ENCODE data around the gene THAP8. TPM values are rescaled to one million over a fixed set of nuclear protein-coding genes. Genes with fewer than 3 reads are reported as not detected.

THAP8 gene
- total RNA-seq, 2 experiments from 2014 or later, result 6.1 to 7.0 TPM

DNA sequence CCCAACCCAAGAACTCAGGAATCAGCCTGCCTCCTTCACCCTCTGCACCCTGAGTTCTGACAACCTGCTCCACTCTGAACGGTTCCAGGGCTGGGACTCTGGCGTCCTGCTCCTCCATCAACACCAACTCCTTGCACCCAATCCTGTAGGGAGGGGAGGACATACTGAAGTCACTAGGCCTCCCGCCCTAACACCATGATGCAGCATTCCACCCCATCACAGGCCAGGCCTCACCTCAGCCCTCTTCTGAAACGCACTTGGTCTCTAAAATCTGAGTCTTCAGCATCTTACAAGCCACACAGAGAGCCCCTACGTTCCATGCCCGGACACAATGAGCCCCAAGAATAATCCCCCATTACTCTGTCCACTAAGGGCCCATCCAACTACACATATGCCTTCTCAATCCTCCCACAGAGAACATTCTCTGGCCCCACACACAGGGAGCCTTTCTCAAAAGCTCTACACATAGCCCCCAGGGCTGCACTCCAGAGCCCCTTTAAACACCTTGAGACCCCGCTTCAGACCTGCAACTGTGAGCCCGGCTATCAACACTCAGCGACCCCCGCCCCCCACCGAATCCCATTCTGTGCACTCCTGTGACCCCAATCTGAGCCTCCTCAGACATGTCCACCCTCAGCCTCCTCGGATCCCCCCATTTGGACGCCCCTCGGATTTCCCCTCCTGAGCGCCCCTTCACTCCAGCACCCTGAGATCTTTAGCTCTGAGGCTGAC is 40.6 kb downstream of the THAP8 start:
- no peak for DNase-seq
- H3K27ac Mint-ChIP-seq, result peak overlapping the region; percentile 94
- ChIA-PET CTCF (interaction anchor here (0.6 to 1.0 kb wide), 4 partner anchors 8 to 276 kb away, joined by 3 to 4 read pairs (median 4); no protein-coding TSS in a partner anchor), POLR2A (interaction anchor here (0.6 to 1.0 kb wide), 2 partner anchors 41 to 299 kb away, joined by 3 read pairs; partner anchors contain the start of gene THAP8)
- H3K27me3 Mint-ChIP-seq, result no peaks in the 10 kb centered on the region
- H3K4me1 Mint-ChIP-seq, result peaks cover 52% of the 10 kb centered on the region
- peaks cover 3% of the 10 kb centered on the region for H3K36me3 Mint-ChIP-seq (ENCODE audit: low read depth)
- peak overlapping the region; percentile 95 for H3K4me3 Mint-ChIP-seq
- H3K9me3 Mint-ChIP-seq, result no peaks in the 10 kb centered on the region

DNA sequence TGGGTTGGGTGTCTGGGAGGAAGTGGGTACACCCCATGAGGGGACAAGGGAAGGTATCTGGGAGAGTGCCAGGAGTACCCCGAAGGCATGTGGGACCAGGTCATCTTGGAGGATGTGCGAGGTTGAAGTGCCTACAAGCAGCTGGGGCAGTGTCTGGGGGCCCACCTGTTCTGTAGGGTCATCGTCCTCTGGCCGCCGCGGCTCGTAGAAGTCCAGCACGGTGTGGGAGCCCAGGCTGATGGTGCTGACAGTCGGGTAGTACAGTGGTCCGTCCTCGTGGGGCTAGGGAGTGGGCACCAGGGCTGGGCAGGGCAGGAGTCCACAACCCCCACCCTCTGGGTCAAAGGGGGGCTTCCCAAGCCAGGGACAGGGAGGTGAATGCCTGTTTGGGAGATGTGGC is 43.7 kb downstream of the THAP8 start:
- POLR2A ChIA-PET, result no interaction called here
- Mint-ChIP-seq H3K4me1 (peaks cover 46% of the 10 kb centered on the region), H3K27me3 (no peaks in the 10 kb centered on the region), H3K27ac (no peak overlapping the region), H3K9me3 (no peaks in the 10 kb centered on the region), H3K36me3 (ENCODE audit: low read depth) (peaks cover 3% of the 10 kb centered on the region), H3K4me3 (no peak overlapping the region)
- no peak for DNase-seq
- CTCF ChIA-PET, result interaction anchor here (0.7 kb wide), 1 partner anchor 19 kb away, joined by 3 read pairs; no protein-coding TSS in a partner anchor

DNA sequence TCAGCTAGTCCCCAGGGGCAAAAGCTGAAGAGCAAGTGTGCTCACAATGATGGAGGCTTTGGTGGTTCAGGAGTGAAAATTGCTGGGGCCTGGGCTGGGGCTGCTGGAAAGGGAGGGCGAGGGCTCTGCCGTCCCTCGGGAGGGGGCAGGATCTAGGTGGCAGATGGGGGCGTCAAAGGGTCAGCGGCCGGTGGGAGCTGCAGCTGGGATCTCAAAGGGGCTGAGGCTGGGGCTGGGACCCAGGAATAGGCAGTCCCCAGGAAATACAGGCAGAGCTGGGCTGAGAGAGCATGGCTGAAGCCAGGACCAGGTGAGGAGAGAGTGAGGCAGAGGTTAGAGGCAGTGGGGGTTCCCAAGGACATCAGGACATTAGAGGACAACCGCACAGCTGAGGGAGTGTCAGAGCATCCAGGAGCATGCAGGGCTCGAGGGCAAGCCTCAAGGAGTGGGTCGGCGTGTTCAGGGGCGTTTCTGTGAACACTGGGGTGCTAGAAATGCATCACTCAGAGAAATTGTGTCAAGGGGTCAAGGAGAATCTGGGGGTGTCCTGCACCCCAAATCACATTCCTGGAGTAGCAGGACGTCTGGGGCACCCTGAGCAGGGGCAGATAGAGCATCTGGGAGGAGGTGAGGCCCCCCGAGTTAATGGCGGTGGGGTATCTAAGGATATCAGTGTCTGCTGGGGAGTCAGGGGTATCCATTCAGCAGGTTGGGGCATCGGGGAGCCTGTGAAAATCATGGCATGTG is 44.3 kb downstream of the THAP8 start:
- no peaks in the 10 kb centered on the region for H3K9me3 Mint-ChIP-seq
- peak overlapping the region; percentile 50 for H3K4me3 Mint-ChIP-seq
- H3K27me3 Mint-ChIP-seq, result no peaks in the 10 kb centered on the region
- peaks cover 40% of the 10 kb centered on the region for H3K4me1 Mint-ChIP-seq
- H3K27ac Mint-ChIP-seq, result peak overlapping the region; percentile 37
- DNase-seq, result no peak
- ChIA-PET POLR2A (no interaction called here), CTCF (interaction anchor here (0.6 to 0.7 kb wide), 2 partner anchors 19 to 268 kb away, joined by 3 read pairs; no protein-coding TSS in a partner anchor)
- peaks cover 3% of the 10 kb centered on the region for H3K36me3 Mint-ChIP-seq (ENCODE audit: low read depth)

DNA sequence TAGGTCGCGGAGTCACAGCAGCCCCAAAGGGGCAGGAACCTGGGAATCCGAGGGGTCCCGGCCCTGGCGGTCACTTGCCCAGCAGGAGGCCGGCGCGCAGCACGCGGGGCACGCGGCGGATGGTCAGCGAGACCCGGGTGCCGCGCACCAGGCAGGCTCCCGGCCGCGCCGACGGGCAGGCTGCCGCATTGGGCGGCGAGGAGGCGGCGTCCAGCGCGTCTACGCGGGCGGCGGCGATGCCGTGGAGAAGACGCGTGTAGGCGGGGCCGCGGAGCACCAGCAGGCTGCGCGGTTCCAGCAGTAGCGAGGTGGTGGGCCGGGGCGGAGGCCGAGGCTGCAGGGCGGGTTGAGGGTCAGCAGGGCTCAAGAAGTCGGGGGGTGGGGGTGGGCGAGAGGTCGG is 44.9 kb downstream of the THAP8 start:
- H3K36me3 Mint-ChIP-seq (ENCODE audit: low read depth), result peaks cover 3% of the 10 kb centered on the region
- H3K27me3 Mint-ChIP-seq, result no peaks in the 10 kb centered on the region
- DNase-seq, result peak; percentile 44
- H3K4me1 Mint-ChIP-seq, result peaks cover 34% of the 10 kb centered on the region
- no peaks in the 10 kb centered on the region for H3K9me3 Mint-ChIP-seq
- ChIA-PET POLR2A (no interaction called here), CTCF (interaction anchor here (0.6 to 1.1 kb wide), 2 partner anchors 13 to 267 kb away, joined by 3 to 7 read pairs; no protein-coding TSS in a partner anchor)
- peak overlapping the region; percentile 50 for H3K4me3 Mint-ChIP-seq
- H3K27ac Mint-ChIP-seq, result peak overlapping the region; percentile 37

DNA sequence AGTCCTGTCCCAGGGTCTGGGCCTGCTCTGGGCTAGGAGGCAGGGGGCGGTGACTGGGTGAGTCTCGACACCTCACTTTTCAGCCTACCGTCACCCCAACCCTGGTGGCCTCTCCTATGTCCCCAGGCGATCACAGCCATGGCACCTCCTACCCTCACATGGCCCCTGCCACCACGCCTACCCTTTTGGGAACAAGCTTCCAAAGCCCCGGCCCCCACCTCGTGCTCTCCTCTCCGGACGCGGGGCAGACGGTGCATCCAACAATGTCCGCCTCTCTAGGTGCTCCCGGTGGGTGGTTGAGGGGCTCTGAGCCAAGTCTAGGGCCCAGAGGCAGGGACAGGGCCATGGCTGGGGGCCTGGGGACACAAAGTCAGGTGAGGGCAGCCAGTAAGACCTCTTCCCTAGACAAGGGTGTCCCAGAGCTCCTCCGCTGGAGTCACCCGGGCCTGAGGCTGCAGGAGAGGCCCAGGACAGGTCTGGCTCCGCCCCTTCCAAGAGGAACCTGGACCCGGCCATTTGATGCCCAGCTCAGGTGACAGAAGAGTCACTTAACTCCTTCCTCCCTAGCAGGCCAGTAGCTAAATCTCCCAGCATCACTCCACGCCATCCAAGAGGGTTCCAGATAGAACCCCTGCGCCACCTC is 45.6 kb downstream of the THAP8 start, which contains the start of gene SYNE4:
Gene SYNE4 (minus strand): TSS at position 478 of the 643 bp plus-strand sequence. CDS start 132 bp downstream, at position 346.
- H3K4me3 Mint-ChIP-seq, result peak within 1 kb of the TSS; percentile 50
- H3K4me1 Mint-ChIP-seq, result peaks cover 27% of the 10 kb centered on the region
- H3K27ac Mint-ChIP-seq, result peak within 1 kb of the TSS; percentile 79
- peaks cover 2% of the 10 kb centered on the region for H3K36me3 Mint-ChIP-seq (ENCODE audit: low read depth)
- H3K27me3 Mint-ChIP-seq, result no peaks in the 10 kb centered on the region
- DNase-seq, result no peak
- no peaks in the 10 kb centered on the region for H3K9me3 Mint-ChIP-seq
- CTCF ChIA-PET, result interaction anchor here (0.5 to 1.1 kb wide), 5 partner anchors 9 to 773 kb away, joined by 3 to 7 read pairs (median 4); no protein-coding TSS in a partner anchor
- POLR2A ChIA-PET, result no interaction called here

DNA sequence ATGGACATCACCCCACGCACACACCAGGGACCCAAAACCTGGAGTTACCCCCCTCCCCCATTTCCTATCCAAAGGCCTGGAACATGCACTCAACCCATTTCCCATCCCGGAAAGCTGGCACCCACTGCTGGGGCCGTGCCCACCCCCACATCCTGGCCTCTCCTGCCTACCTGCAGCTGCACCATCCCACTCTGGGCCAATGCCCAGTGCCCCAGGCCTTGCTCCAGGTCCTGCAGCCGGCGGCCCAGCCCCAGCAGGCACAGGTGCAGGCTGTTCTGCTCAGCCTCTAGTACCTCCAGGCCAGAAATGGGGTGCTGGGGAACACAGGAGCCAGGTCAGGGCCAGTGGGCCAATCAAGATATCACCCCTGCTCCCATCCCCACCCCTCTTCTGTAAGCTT is 47.1 kb downstream of the THAP8 start:
- Mint-ChIP-seq H3K4me1 (peaks cover 19% of the 10 kb centered on the region), H3K9me3 (no peaks in the 10 kb centered on the region), H3K36me3 (ENCODE audit: low read depth) (peaks cover 2% of the 10 kb centered on the region), H3K4me3 (no peak overlapping the region), H3K27me3 (no peaks in the 10 kb centered on the region), H3K27ac (no peak overlapping the region)
- POLR2A ChIA-PET, result no interaction called here
- DNase-seq, result no peak
- CTCF ChIA-PET, result interaction anchor here (1.1 kb wide), 1 partner anchor 14 kb away, joined by 3 read pairs; no protein-coding TSS in a partner anchor

DNA sequence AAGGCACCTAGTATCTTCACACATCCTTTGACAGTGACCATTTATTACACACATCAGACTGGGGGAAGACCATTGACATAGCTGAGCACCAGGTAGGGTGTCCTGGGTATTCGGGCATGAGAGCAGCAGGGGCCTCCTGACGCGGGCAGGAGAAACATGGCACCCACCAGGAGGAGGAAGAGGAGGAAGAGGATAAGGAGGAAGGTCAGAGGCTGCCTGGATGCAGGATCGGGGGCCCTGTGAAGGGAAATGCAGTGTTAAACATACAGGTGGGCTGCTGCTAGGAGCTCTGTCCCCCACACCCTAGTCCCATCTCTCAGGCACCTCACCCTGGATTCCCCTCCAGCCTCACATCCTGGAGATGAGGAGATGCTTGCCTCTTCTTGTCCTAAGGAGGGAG is 50.8 kb downstream of the THAP8 start:
- H3K27ac Mint-ChIP-seq, result no peak overlapping the region
- CTCF ChIA-PET, result interaction anchor here (1.2 kb wide), 1 partner anchor 10 kb away, joined by 3 read pairs; no protein-coding TSS in a partner anchor
- peaks cover 4% of the 10 kb centered on the region for H3K36me3 Mint-ChIP-seq (ENCODE audit: low read depth)
- peaks cover 3% of the 10 kb centered on the region for H3K4me1 Mint-ChIP-seq
- no peaks in the 10 kb centered on the region for H3K27me3 Mint-ChIP-seq
- POLR2A ChIA-PET, result no interaction called here
- no peak for DNase-seq
- no peak overlapping the region for H3K4me3 Mint-ChIP-seq
- H3K9me3 Mint-ChIP-seq, result no peaks in the 10 kb centered on the region

DNA sequence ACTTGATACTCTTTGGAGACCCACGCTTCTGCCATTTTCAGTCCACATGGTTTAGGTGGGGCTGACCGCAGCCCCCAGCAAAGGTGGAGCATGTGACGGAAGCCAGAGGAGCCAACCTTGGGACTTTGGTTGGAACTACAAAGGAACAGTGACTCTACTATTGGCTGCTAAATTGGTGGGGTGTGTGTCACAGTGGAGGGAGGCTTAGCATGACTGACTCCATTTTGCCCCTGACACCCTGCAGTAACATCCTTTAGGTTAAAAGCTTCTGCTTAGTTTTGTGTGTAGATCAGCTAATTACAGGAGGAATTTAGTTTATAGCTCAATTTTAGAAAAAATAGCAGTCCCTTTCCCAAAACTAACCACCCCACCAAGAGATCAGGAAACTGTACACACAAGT is 52.5 kb downstream of the THAP8 start:
- ChIA-PET CTCF (interaction anchor here (0.6 kb wide), 2 partner anchors 31 to 39 kb away, joined by 3 to 4 read pairs; partner anchors contain the start of gene CLIP3), POLR2A (no interaction called here)
- Mint-ChIP-seq H3K4me3 (no peak overlapping the region), H3K27ac (no peak overlapping the region), H3K36me3 (ENCODE audit: low read depth) (peaks cover 12% of the 10 kb centered on the region), H3K27me3 (no peaks in the 10 kb centered on the region), H3K9me3 (no peaks in the 10 kb centered on the region), H3K4me1 (peaks cover 13% of the 10 kb centered on the region)
- no peak for DNase-seq

DNA sequence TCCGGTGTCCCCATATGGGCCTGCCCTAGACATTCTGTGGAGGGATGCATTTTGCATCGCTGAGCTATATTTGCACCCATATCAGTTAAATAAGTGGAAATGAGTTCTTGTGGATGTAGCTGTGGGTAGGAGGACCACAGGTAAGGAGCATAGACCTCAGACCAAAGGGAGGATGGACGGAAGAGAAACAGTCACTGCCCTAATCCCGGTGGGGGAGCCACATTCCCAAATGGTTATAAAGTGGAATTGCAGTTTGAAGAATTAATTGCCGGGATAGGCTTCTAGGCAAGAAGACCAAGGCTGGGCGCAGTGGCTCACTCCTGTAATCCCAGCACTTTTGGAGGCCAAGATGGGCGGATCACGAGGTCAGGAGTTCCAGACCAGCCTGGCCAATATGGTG is 57.3 kb downstream of the THAP8 start:
- no peak for DNase-seq
- CTCF ChIA-PET, result interaction anchor here (1.7 to 2.1 kb wide), 2 partner anchors 9 to 12 kb away, joined by 4 to 7 read pairs; partner anchors contain the start of gene SYNE4
- POLR2A ChIA-PET, result no interaction called here
- Mint-ChIP-seq H3K9me3 (no peaks in the 10 kb centered on the region), H3K27ac (no peak overlapping the region), H3K27me3 (no peaks in the 10 kb centered on the region), H3K4me1 (peaks cover 32% of the 10 kb centered on the region), H3K36me3 (ENCODE audit: low read depth) (peaks cover 21% of the 10 kb centered on the region), H3K4me3 (peak overlapping the region; percentile 90)

DNA sequence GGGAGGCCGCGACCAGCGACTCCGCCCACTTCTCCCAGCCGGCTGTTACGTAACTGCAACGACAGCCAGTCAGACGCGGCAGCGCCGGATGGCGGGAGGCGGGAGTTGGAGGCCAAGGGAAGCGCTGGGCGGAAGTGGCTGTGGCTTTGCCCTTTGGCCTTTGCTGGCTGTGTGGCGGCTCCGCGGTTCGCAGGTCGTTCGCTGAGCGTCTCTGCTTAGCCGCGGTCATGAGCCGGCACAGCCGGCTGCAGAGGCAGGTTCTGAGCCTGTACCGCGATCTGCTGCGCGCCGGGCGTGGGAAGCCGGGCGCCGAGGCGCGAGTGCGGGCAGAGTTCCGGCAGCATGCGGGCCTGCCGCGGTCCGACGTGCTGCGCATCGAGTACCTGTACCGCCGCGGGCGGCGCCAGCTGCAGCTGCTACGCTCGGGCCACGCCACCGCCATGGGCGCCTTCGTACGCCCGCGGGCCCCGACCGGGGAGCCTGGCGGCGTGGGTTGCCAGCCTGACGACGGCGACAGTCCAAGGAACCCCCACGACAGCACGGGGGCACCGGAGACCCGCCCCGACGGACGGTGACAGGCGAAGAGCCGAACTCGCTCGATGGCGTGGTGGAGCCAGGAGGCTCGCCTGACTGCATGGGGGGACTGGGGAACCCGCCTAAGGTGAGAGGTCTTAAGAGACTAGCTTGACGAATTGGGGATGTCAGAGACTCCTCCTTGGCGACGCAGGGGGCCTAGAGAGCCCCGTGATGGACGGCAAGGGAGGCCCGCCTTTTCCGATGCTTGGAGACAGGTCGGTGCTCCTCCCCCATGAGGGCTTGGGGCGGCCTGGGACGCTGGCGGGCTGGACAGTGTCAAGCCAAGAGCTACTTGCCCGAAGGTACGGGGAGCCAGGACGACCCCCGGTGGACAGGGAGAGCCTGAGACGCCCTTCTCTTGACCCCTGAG is 58.8 kb downstream of the THAP8 start, which contains the start of gene SDHAF1:
Gene SDHAF1 (plus strand): TSS at position 141 of the 946 bp plus-strand sequence. CDS start 87 bp downstream, at position 228.
- Mint-ChIP-seq H3K27me3 (no peaks in the 10 kb centered on the region), H3K4me1 (peaks cover 32% of the 10 kb centered on the region)

DNA sequence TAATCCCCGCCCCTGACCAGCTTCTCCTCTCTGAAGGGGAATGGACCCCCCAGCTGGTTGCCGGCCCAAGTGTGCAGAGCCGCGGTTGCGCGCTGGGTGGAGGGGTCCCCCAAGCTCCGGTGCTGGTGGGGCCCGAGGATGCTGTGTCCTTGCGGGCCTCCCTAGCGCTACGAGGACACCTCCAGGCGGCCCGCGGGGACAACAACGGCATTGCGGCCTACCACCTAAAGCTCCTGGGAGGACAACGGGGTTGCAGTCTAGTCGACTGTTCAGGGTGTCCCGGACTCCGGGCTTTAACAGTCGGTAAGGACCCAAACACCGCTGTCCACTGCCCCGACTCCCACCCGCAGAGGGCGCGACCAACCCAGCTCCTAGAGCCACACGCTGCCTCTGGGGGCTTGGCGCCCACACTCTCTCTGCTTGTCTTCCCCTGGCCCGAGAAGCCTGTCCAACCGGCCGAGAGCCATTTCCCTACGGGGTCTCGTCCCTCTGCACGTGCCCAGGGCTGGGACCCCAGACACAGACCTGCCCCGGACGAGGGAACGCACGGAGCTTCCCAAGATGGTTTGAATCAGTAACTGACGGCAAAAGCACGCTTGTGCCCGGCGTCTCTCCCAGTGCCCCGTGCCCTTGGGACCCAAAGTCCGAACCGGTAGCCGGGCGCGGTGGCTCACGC is 60.0 kb downstream of the THAP8 start:
- Mint-ChIP-seq H3K4me3 (peak overlapping the region; percentile 51), H3K4me1 (peaks cover 29% of the 10 kb centered on the region), H3K27me3 (no peaks in the 10 kb centered on the region), H3K9me3 (no peaks in the 10 kb centered on the region), H3K36me3 (ENCODE audit: low read depth) (peaks cover 17% of the 10 kb centered on the region), H3K27ac (peak overlapping the region; percentile 78)
- CTCF ChIA-PET, result interaction anchor here (0.5 to 1.6 kb wide), 4 partner anchors 13 to 1294 kb away, joined by 3 to 4 read pairs (median 4); no protein-coding TSS in a partner anchor
- POLR2A ChIA-PET, result no interaction called here
- no peak for DNase-seq

More for the DNA sequence above, 58.8 kb downstream of the THAP8 start, which contains the start of gene SDHAF1:
- ChIA-PET CTCF (interaction anchor here (1.0 to 2.1 kb wide), 2 partner anchors 13 to 63 kb away, joined by 3 to 7 read pairs; partner anchors contain the start of gene SYNE4), POLR2A (interaction anchor here (0.5 to 0.6 kb wide), 2 partner anchors 14 to 54 kb away, joined by 3 read pairs; no protein-coding TSS in a partner anchor)
- Mint-ChIP-seq H3K9me3 (no peaks in the 10 kb centered on the region), H3K36me3 (ENCODE audit: low read depth) (peaks cover 19% of the 10 kb centered on the region), H3K27ac (peak within 1 kb of the TSS; percentile 94), H3K4me3 (peak within 1 kb of the TSS; percentile 90)
- peak; percentile 96 for DNase-seq
